C4-2B (cell line): ENCODE results near the gene SERPINA6.

Experiments used
- ZFX ChIP-seq: fragments of 450-650 bp; IDR thresholded peaks from 2 replicates; pipeline ENCODE4 v1.6.1; 2017
- TF ChIP-seq, protein P1 (sequence below): fragments of 450-650 bp; conservative IDR thresholded peaks from 2 replicates; pipeline ENCODE4 v1.5.1; 2017; ENCODE audit warnings: mild to moderate bottlenecking

- TF ChIP-seq, protein P1, sequence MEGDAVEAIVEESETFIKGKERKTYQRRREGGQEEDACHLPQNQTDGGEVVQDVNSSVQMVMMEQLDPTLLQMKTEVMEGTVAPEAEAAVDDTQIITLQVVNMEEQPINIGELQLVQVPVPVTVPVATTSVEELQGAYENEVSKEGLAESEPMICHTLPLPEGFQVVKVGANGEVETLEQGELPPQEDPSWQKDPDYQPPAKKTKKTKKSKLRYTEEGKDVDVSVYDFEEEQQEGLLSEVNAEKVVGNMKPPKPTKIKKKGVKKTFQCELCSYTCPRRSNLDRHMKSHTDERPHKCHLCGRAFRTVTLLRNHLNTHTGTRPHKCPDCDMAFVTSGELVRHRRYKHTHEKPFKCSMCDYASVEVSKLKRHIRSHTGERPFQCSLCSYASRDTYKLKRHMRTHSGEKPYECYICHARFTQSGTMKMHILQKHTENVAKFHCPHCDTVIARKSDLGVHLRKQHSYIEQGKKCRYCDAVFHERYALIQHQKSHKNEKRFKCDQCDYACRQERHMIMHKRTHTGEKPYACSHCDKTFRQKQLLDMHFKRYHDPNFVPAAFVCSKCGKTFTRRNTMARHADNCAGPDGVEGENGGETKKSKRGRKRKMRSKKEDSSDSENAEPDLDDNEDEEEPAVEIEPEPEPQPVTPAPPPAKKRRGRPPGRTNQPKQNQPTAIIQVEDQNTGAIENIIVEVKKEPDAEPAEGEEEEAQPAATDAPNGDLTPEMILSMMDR = no peak
- no peak for TF ChIP-seq ZFX
These were observed 20.3 kb upstream of the SERPINA6 start for GRCh38 chr14:94343238-94344005.
